GM18498 (cell line): ENCODE data around the gene MXD1.
"Not testable (repeated sequence)": the region's sequence is repeated elsewhere in the genome, so short reads cannot be mapped to it uniquely, and the experiment has no call there.

Experiments
- ATAC-seq: cut with Tn5 transposase; IDR thresholded peaks from one replicate; pipeline ENCODE4 v1.9.1; 2021; ENCODE audit warnings: mild to moderate bottlenecking, moderate library complexity; ENCODE audit not compliant: unreplicated experiment

MXD1 gene, protein sequence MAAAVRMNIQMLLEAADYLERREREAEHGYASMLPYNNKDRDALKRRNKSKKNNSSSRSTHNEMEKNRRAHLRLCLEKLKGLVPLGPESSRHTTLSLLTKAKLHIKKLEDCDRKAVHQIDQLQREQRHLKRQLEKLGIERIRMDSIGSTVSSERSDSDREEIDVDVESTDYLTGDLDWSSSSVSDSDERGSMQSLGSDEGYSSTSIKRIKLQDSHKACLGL

DNA sequence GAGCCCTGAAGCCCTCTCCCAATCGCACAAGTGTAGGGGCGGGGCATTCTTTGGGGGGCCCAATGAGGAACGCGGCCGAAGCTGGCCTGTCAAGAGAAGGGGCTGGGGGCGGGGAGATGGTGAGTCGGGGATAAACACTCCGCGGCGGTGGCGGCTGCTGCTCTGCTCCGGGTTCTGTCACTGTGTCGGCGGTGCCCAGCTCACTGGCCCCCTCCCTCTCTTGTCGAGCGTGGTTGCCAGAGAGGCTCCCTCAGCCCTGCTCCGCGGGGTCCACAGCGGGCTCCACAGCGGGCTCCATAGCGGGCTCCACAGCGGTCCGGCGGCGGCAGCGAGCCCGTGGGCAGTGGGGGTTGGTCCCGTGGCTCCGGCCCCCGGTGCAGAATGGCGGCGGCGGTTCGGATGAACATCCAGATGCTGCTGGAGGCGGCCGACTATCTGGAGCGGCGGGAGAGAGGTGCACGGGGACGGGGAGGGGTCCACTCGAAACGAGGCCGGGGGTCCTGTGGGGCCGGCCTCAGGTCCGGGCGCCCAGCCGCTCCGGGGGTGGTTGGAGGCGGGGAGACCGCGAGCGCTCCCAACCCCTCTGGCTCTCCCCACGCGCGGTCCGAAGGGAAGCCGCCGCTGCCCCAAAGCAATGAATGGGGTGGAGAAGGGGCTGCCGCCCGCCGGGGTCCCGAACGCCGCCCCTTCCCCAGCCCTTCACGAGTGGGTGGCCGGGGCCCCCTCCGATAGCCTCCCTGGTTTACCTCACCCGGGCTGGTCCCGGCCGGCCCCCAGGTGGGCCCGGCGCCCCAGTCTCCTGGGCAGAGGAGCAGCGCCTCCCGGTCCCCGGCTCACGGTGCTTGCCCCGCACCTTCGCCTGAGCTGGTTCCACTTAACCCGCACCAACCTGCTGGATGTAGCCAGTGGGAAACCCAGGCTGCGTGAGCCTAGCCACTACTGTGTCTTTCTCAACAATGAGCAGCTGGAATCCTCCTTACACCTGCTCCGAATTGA, at the start of gene MXD1:
TSS of gene MXD1 (plus strand) at position 160 of the 996 bp plus-strand sequence. CDS start at position 382, 222 bp downstream.
- peak; percentile 3 for ATAC-seq

DNA sequence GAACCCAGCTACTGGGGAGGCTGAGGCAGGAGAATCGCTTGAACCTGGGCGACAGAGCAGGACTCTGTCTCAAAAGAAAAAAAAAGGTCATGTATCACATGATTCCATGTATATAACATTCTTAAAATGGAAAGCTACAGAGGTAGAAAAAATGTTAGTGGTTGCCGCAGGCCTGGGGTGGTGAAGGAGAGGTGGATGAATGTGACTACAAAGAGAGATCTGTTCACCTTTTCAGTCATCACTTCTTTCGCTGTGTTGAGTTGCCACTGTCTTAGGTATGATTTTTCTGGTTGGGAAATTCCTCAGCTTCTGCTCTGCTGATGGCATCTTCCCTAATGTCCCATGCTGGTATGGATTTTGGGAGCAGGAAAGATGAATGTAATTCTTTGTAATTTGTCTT, 26.5 kb upstream of the MXD1 start:
- ATAC-seq: no peak

DNA sequence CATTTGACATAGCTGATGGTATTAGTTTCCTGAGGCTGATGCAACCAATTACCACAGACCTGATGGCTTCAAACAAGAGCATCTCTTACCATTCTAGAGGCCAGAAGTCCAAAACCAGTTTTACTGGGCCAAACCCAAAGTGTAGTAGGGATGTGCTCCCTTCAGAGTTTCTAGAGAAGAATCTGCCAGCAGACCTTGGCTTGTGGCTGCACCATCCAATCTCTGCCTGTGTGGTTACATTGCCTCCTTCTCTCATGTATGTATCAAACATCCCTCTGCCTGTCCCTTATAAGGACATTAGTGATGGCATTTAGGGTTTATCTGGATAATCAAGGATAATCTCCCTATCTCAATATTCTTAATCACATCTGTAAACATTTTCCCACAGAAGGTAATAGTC, 25.6 kb upstream of the MXD1 start:
- no peak for ATAC-seq

DNA sequence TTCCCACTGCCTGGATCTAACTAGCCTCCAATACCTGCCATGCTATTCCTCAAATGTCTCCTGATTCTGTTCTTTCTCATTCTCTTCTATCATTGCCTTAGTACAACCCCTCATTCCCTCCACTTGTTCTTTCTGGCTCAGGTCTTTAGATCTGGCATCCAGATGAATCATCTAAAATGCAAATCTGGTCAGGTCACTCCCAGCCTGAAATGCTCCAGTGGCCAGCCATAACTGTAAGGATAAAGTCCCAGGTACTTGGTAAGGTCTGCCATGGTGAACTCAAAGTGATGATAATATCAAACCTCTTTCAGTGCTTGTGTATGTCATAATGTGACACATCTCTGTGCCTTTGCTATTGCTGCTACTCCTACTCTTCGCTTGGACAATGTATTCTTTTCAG, 24.0 kb upstream of the MXD1 start:
- no peak for ATAC-seq

DNA sequence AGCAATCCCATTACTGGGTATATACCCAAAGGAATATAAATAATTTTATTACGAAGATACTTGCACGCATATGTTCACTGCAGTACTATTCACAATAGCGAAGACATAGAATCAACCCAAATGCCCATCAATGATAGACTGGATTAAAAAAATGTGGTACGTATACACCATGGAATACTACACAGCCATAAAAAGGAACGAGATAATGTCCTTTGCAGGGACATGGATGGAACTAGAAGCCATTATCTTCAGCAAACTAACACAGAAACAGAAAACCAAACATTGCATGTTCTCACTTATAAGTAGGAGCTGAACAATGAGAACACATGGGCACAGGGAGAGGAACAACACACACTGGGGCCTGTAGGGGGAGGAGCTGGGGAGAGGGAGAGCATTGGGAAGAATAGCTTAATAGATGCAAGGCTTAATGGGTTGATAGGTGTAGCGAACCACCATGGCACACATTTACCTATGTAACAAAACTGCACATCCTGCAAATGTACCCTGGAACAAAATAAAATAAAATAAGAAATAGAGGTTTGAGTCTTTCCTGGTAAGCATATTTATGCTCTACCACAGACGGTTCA, 22.0 kb upstream of the MXD1 start:
- not testable (repeated sequence) for ATAC-seq

DNA sequence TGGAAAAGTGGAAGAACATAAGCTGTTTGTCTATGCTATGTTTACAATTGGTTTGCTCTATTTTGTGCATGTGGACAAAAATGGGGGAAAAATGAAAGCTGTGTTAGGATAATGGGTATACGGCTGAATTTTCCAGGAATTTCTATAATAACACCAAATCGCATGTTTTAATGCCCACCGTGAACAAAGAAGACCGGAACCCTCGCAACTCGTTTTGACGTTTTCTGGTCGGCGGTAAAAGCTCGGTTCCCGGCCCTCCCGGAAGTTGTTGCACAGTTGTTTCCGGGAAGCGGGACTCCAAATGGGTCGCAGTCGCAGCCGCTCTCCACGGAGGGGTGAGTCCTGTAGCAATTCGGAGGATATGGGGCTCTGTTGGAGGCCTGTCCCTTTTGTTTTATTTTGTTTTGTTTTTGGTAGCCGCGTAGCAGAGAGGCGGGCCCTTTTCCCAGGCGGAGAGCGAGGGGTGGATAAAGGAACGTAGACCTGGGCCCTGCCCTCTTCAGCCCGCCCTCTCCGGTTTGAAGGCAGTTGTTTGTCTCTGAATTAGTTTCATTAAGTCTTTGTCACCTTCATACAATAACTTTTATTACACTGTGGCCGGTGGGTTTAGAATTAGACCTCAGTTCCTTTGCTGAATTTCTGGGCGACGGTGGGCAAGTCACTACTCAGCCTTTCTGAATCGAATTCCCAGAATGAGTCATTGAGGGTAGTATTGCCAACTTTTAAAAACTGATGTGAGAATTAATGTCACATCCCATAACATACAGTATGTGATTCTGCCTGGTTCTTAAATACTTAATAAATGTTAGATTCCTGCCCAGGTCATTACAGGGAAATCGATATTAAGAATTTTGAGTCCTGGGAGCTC, 21.0 kb upstream of the MXD1 start, which contains the start of gene SNRNP27:
TSS of gene SNRNP27 (plus strand) at position 273 of the 868 bp plus-strand sequence. CDS start at position 302, 29 bp downstream.
- ATAC-seq: peak; percentile 79

DNA sequence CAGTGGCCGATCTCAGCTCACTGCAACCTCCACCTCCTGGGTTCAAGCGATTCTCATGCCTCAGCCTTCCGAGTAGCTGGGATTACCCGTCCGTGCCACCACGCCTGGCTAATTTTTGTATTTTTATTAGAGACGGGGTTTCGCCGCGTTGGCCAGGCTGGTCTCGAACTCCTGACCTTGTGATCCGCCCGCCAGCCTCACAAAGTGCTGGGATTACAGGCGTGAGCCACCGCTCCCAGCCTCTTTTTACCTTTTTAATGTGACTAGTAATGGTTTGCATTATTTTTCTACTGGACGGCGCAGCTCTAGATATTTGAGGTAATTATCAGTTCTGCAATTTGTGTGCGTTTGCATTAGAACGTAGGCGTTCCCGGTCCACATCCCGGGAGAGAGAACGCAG, 20.2 kb upstream of the MXD1 start:
- ATAC-seq: not testable (repeated sequence)

DNA sequence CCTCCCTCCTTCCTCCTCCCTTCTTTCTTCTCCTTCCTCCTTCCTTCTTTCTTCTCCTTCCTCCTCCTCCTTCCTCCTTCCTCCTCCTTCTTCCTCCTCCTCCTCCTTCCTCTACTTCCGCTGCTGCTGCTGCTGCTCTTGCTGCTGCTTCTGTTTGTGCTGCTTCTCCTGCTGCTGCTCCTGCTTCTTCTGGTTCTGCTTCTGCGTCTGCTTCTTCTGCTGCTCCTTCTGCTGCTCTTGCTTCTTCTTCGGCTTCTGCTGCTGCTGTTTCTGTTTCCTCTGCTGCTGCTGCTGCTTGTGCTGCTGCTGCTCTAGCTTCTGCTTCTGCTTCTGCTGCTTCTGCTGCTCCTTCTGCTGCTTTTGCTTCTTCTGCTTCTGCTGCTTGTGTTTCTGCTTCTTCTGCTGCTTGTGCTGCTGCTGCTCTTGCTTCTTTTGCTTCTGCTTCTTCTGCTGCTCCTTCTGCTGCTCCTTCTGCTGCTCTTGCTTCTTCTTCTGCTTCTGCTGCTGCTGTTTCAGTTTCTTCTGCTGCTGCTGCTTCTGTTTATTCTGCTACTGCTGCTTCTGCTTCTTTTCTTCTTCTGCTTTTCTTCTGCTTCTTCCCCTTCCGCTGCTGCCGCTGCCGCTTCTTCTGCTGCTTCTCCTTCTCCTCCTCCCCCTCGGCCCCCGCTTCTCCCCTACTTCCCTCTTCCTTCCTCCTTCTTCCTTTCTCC, 12.5 kb upstream of the MXD1 start:
- ATAC-seq: no peak

DNA sequence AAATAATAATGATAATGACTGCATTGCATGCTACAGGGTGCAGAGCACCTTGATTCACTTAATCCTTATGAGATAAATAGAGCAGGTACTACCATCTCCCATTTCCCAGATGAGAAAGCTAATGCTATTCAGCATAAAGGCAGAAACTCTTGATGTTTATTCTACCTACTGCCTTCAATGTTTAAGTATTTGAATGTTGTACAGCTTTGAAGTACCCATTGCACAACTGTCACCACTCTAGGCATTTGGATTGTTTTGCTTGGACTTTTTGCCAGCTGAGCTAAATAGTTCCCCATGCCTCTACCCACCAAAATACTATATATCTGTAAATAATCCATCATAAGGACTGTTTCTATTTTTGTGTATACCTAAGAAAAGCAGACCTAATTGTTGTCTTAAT, 7.7 kb upstream of the MXD1 start:
- ATAC-seq: no peak

DNA sequence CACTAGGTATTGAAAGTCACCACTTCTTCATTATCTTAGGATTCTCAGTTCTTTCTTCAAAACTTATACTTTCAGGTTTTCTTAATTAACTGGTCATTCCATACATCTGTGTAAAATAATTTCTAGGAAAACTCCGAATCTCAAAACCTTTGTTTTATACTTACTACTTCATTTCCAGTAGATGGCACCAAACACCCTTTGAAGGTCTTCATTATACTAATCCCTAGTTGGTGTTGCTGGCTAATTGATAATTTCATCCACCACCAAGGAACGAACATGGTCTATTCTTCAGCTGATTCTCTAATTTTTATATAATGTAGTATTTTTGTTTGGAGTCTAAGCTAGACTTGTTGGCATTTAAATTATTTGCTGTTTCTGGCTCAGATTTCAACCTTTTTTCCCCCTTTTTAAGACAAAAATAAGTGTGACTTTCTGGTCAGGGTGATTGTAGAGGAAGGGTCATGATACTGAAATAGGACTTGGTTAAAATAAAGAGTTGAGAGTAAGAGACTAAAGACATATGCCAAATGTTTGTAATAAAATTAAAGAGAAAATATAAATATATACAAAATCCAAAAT, 2.8 kb upstream of the MXD1 start:
- no peak for ATAC-seq

DNA sequence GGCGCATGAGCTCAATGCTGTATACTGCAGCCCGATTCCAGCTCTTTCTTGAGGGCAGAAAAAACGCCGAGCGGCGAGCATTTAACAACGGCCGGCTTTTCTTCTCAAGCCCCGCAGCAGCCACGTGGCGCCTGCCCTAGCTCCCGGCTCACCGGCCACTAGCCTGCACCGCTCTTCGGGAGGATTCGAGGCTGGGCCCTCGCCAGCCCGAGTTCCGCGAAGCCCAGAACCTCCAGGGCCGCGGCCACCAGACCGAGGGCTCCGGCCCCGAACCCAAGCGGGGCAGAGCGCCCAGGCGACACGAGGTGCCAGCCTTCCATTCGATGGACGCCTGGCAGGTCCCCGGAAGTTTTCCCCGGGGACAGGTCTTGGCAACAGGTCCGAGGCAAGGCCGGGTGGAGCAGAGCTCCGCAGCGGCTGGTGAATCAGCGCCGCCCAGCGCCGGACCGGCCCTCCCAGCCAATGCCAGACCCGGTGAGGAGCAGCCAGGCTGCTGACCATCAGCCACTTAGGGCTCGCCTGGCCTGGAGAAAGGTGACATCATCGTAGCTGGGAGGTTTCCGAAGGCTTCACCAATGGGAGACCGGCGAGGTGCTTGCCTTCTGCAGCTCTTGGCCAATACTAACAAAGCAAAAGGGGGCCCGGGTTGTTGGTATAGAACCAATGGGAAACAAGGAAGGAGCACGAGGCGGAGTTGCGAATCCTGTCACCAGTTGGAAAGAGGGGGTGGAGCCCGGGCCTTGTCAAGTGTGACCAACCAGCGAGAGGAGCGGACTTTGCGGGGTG, 552 bp upstream of the MXD1 start:
- ATAC-seq: peak; percentile 84

DNA sequence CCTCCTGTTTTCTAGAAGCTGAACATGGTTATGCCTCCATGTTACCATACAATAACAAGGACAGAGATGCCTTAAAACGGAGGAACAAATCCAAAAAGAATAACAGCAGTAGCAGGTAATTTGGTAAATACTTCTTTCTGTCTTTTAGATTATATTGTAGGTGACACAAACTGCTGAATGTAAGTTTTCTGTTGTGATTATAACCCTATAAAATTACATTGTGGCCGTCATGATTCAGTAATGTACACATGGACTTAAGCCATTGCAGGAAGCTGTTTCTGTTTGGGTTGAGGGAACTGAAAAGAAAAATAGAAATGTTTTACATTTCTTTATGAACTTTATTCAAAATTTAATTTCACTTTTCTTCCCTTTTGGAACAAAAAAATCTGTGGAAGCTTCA, 1.2 kb downstream of the MXD1 start:
- no peak for ATAC-seq

DNA sequence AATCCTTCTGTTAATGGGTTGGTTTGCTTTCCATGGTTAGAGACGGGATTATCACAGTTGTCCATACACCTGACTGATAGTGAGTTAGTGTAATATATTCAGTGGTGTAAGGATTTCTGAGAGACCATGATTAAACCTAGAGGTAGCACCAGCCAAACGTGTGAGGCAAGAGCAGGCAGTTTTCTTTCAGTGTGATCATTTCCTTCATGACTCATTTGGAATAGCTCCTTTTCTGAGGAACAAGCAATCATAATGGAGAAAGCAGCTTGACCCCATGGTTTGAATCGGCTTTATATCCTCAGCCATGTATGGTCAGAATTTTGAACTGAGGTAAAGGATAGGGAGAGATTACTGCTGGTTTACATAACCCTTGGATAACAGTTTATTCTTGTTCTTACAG, 2.9 kb downstream of the MXD1 start:
- ATAC-seq: no peak

DNA sequence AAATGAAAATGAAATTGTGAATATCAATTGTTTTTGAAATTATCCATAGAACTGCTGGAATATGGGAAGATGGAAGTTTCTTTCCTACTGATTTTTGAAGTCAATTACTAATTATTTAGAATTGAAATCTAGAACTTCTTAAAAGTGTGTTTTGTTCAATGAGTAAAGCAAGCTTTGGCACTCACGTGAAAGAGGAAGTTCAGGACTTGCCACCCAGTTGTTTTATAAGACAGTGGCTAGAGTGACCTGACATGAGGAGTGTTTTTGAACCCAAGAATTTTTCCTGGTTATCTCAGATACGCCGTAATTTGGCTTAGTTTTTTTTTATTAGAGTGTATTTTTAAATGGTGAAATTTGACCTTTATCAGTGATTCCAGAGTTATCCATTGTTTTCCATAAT, 3.5 kb downstream of the MXD1 start:
- no peak for ATAC-seq

DNA sequence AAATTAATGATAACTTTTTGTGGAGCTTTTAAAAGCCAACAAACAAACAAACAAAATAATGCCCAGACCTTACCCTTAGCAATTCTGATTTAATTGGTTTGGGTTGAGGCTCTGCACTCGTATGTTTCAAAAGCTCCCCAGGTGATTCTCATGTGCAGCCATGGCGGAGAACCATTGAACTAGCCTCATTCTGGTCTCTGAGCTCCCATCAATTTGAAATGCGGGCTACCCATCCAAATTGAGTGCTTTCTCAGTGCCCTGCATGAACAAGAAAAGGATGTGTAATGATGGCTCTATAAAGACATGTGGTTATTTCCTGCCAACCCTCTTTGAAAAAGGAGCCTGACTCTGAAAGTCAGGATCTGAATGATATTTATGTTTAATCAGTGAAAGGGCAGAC, 8.2 kb downstream of the MXD1 start:
- no peak for ATAC-seq

DNA sequence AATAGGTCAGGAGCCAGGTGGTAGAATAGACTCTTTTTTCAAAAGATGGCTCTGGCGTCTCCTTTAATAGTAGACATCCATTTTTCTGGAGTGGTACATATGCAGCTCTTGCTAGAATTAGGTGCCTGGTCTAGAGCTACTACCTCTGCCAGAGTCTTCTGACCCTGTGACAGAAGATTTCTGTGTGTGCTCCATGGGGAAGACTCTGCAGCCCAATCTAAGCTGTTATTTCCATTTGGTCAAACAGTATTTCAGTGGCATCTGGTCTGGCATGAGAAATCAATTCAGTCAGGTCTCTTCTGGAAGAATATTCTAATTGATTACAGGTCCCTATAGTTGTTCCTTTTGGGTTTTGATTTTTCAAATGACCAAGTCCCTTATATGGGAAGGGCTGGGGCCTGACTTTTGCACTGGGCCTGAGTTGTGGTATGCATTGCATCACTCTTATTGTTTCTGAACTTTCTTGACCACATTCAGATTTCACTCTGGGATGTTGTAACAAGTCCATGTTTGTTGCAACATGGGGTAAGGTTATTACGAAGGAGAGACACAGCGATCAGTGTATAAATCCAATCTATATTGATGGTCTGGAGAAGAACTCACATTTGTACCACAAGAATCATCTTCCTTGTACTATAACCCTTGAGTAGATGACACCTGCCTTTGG, 12.1 kb downstream of the MXD1 start:
- no peak for ATAC-seq

DNA sequence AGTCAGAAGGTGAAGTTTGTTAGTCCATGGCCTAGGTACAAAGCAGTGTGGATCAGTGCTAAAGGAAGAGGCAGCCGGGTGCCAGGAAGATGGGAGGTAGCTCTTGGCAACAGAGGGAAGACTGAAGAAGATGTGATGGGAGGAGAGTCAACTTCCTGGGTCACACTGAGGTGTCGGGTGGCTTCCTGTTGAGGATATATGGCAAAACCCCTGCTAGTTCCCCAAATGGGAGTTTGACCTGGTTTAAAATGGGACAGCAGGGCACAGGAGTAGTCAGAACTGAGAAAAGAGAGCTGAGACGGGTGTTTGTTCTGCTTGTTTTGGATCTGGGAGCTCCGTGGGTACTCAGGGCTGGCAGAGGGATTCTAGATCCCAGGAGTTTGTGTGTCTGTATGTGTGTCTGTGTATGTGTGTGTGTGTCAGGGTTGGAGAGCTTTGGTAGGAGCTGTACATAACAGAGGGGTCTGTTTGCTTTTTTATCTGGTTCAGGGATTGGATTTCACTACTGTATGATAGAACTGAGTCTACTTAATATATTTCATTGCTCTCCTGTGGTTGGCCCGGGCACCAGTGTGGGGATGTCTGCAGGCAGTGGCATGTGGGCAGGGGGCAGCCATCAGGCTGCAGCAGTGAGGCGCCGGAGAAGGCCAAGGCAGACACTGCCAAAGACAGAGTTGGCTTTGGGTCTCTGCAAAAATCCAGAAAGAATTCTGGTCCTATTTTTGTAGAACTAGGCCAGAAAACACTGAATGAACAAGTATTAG, 17.1 kb downstream of the MXD1 start:
- ATAC-seq: no peak

DNA sequence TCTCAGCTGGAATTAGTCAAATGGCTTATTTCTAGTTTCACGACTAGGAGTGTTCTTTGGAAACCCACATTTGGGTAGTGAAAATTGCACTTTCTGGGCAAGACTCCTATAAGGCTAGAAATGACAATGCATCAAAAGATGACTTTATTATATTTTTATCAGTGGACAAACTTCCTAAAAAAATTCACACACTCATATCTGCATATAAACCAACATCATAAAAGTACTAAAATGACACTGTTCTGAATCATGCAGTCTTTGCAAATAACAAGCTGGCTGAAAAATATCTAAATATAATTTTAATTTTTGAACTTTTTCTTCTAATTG, 17.6 kb downstream of the MXD1 start:
- no peak for ATAC-seq
